ENCODE measurements around the gene CDK14. TPM values are rescaled to one million over a fixed set of nuclear protein-coding genes. Genes with fewer than 3 reads are reported as not detected.

The CDK14 gene
- total RNA-seq, 2 donors from 2014 or later = 1.9 to 4.9 TPM

DNA sequence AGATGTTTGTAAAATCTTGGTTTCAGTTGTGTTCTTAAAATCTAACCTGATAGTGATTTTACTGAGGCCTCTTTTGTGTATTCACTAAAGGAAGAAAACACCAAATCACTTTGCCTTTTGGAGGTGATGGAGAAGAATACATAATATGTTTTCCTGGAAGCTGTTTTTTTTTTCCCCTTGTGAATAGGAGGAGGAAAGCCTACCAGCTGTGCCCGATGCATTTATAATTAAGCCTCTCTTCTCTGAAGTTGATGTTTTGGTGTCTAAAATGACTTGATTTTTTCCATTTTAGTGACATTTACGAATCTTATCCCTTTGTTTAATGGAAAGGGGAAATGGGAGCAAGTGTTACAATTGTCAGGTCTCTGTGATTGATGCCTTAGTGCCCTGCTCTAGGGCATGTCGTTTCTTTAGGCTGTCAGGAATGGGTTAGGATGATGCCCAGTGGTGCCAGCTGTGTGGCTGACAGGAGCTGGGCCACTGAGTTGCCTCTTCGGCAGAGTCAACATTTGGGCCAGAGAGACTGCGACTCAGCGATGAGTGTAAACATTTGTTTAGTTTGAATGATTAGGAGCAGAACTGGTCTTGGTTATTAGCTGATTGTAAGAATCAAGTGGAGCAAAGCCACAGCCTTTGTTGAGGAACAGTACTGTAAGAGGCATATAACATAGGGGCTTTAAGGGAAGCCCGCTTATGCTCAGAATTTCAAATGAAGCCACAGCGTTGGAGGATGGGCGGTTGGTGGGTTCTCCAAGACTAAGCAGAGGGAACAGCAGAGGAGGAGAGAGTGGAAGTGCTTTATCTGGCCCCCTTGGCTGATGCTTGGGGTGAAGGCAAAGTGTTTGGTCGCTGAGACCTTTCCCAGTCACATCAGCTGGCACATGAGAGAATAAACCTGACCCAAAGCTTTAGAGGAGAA lies 81.6 kb downstream of the CDK14 start:
- no peaks in the 10 kb centered on the region for H3K36me3 ChIP-seq

DNA sequence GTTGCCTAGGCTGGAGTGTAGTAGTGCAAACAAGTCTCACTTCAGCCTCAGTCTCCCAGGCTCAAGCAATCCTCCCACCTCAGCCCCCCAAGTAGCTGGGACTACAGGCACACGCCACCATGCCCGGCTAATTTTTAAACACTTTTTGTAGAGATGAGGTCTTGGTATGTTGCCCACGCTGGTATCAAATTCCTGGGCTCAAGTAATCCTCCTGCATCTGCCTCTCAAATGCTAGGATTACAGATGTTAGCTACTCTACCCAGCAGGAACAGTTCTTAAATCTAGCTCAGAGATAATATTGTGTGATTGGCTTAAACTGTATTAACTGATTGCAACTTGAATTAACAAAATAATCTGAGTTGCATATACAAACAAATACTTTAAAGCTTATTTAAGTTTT lies 82.9 kb downstream of the CDK14 start:
- intact Hi-C loops (cut with DNase I) = no loop called here
- H3K9me3 ChIP-seq = no peaks in the 10 kb centered on the region
- no peaks in the 10 kb centered on the region for H3K36me3 ChIP-seq
- H3K4me1 ChIP-seq = no peaks in the 10 kb centered on the region
- H3K27ac ChIP-seq = no peak overlapping the region
- H3K27me3 ChIP-seq = no peaks in the 10 kb centered on the region
- TF ChIP-seq, protein P1, sequence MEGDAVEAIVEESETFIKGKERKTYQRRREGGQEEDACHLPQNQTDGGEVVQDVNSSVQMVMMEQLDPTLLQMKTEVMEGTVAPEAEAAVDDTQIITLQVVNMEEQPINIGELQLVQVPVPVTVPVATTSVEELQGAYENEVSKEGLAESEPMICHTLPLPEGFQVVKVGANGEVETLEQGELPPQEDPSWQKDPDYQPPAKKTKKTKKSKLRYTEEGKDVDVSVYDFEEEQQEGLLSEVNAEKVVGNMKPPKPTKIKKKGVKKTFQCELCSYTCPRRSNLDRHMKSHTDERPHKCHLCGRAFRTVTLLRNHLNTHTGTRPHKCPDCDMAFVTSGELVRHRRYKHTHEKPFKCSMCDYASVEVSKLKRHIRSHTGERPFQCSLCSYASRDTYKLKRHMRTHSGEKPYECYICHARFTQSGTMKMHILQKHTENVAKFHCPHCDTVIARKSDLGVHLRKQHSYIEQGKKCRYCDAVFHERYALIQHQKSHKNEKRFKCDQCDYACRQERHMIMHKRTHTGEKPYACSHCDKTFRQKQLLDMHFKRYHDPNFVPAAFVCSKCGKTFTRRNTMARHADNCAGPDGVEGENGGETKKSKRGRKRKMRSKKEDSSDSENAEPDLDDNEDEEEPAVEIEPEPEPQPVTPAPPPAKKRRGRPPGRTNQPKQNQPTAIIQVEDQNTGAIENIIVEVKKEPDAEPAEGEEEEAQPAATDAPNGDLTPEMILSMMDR (IDR thresholded peaks at IDR 0.05) = no peak
- no peak overlapping the region for H3K9ac ChIP-seq (ENCODE audit: low read depth in 2 of 2, low read length in 2 of 2)
- H3K4me3 ChIP-seq = no peak overlapping the region
- no peak for DNase-seq

More for the DNA sequence above, 81.6 kb downstream of the CDK14 start:
- Histone ChIP-seq H3K4me1 (no peaks in the 10 kb centered on the region), H3K27ac (no peak overlapping the region), H3K4me3 (no peak overlapping the region), H3K9ac (ENCODE audit: low read depth in 2 of 2, low read length in 2 of 2) (no peak overlapping the region), H3K27me3 (no peaks in the 10 kb centered on the region), H3K9me3 (no peaks in the 10 kb centered on the region)
- TF ChIP-seq, protein P1 (IDR thresholded peaks at IDR 0.05) = no peak
- intact Hi-C loops (cut with DNase I) = no loop called here
- DNase-seq = no peak

DNA sequence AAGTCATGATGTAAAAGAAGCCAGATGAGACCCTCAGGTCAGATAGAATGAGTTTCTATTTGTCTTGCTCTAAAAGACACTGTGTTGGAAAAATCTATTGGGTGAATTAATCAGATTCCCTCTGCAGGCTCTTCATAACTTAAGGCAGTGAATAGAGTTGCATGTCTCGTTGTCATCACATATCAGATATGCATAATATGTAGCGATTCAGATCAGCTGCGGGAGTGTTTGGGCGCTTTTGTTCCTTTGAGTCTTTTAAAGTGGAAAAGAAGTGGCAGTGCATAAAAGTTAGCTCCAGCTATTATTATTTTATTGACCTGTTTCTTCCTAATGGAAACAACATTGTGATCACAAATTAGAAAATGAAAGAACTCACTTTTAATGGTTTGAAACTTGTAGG lies 84.4 kb downstream of the CDK14 start:
- no peaks in the 10 kb centered on the region for H3K4me1 ChIP-seq
- H3K27ac ChIP-seq = no peak overlapping the region
- H3K9ac ChIP-seq (ENCODE audit: low read depth in 2 of 2, low read length in 2 of 2) = no peak overlapping the region
- TF ChIP-seq, protein P1 (IDR thresholded peaks at IDR 0.05) = no peak
- H3K9me3 ChIP-seq = no peaks in the 10 kb centered on the region
- intact Hi-C loops (cut with DNase I) = no loop called here
- no peaks in the 10 kb centered on the region for H3K36me3 ChIP-seq
- no peak for DNase-seq
- no peaks in the 10 kb centered on the region for H3K27me3 ChIP-seq
- no peak overlapping the region for H3K4me3 ChIP-seq

DNA sequence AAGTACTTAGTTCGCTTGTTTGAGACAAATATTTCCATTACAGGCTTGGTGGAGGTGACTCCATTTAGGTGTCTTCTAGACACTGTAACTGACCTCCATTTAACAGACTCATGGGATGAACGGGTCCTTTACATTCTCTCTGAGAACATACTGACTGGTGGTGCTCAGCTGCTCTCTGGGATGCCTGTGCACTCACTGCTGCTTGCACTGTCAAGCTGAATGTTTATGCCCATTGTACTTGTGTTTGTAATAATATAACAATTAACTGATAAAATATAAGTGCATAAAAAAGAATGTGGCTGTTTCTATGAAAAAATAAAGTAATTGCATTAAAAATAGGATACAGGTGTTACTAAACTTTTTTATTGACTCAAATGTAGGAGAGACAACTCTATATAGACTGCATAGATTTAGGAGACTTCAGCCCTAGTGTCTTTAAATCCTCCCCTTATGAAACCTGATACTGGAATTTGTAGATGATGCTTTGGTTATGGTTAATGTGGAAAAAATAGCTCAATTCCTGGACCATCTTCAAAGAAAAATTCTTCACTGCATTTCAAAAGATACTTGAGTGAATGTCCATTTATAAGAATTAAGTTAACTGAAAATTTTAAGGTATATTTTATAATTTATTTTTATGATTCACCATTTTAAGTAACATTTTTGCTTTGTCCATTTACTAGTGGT lies 85.4 kb downstream of the CDK14 start:
- TF ChIP-seq, protein P1 (IDR thresholded peaks at IDR 0.05) = no peak
- H3K27me3 ChIP-seq = no peaks in the 10 kb centered on the region
- H3K27ac ChIP-seq = no peak overlapping the region
- DNase-seq = no peak
- no peak overlapping the region for H3K9ac ChIP-seq (ENCODE audit: low read depth in 2 of 2, low read length in 2 of 2)
- no peaks in the 10 kb centered on the region for H3K9me3 ChIP-seq
- no peaks in the 10 kb centered on the region for H3K4me1 ChIP-seq
- no peak overlapping the region for H3K4me3 ChIP-seq
- no peaks in the 10 kb centered on the region for H3K36me3 ChIP-seq
- intact Hi-C loops (cut with DNase I) = no loop called here

DNA sequence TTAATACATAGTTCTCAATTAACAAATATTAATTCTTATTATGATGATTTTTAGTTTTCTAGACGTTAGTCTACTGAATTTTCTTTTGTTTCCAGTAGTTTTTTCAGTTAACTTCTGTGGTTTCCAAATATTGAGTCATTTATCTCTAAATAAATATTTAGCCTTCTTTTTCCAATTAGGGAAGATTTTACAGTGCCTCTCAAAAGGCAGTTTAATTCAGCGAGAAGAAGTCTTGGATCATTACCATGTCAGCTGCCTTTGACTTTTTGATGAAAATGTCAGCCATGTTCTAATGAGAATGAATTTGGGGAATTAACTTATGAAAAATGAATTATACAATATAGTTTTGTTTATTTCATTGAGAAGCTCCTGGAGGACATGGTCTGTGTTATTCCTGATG lies 90.0 kb downstream of the CDK14 start:
- H3K27me3 ChIP-seq = no peaks in the 10 kb centered on the region
- no peaks in the 10 kb centered on the region for H3K4me1 ChIP-seq
- no peak overlapping the region for H3K4me3 ChIP-seq
- no peaks in the 10 kb centered on the region for H3K36me3 ChIP-seq
- intact Hi-C loops (cut with DNase I) = no loop called here
- no peak overlapping the region for H3K9ac ChIP-seq (ENCODE audit: low read depth in 2 of 2, low read length in 2 of 2)
- no peaks in the 10 kb centered on the region for H3K9me3 ChIP-seq
- no peak overlapping the region for H3K27ac ChIP-seq
- TF ChIP-seq, protein P1 (IDR thresholded peaks at IDR 0.05) = no peak
- no peak for DNase-seq

Measured in colonic mucosa (tissue), 4 donors.